ENCODE measurements around the gene RAI1.

The RAI1 gene

GRCh38 chr17:17664064-17664452, 17.2 kb upstream of the RAI1 start:
- Histone ChIP-seq H3K27ac (ENCODE audit: low read length) (no peak overlapping the region), H3K9me3 (ENCODE audit: control insufficient read depth, insufficient read depth, low read length) (no peaks in the 10 kb centered on the region), H3K27me3 (ENCODE audit: control insufficient read depth, insufficient read depth, low read length) (no peaks in the 10 kb centered on the region), H3K4me1 (ENCODE audit: control insufficient read depth, insufficient read depth, low read length) (peaks cover 3% of the 10 kb centered on the region; the same call in 1 of the 2 replicates), H3K36me3 (ENCODE audit: control insufficient read depth, insufficient read depth, low read length) (no peaks in the 10 kb centered on the region), H3K4me3 (ENCODE audit: low read length) (no peak overlapping the region)
- DNase-seq (ENCODE audit: low read depth, low spot score): no peak
- WGBS (ENCODE audit: insufficient coverage, insufficient read length): no CpG with 5 or more reads among the region's 4 CpGs

GRCh38 chr17:17665255-17665654, 16.0 kb upstream of the RAI1 start:
- no peak for DNase-seq (ENCODE audit: low read depth, low spot score)
- WGBS (ENCODE audit: insufficient coverage, insufficient read length): no CpG with 5 or more reads among the region's 6 CpGs

GRCh38 chr17:17666111-17666714, 15.0 kb upstream of the RAI1 start:
- no CpG with 5 or more reads among the region's 13 CpGs for WGBS (ENCODE audit: insufficient coverage, insufficient read length)
- peaks cover 3% of the 10 kb centered on the region; the same call in 1 of the 2 replicates for H3K4me1 ChIP-seq (ENCODE audit: control insufficient read depth, insufficient read depth, low read length)
- H3K36me3 ChIP-seq (ENCODE audit: control insufficient read depth, insufficient read depth, low read length): no peaks in the 10 kb centered on the region
- DNase-seq (ENCODE audit: low read depth, low spot score): no peak
- H3K27ac ChIP-seq (ENCODE audit: low read length): no peak overlapping the region
- H3K4me3 ChIP-seq (ENCODE audit: low read length): no peak overlapping the region
- H3K27me3 ChIP-seq (ENCODE audit: control insufficient read depth, insufficient read depth, low read length): no peaks in the 10 kb centered on the region
- H3K9me3 ChIP-seq (ENCODE audit: control insufficient read depth, insufficient read depth, low read length): no peaks in the 10 kb centered on the region

More at GRCh38 chr17:17665255-17665654, 16.0 kb upstream of the RAI1 start:
- no peaks in the 10 kb centered on the region for H3K9me3 ChIP-seq (ENCODE audit: control insufficient read depth, insufficient read depth, low read length)
- H3K36me3 ChIP-seq (ENCODE audit: control insufficient read depth, insufficient read depth, low read length): no peaks in the 10 kb centered on the region
- H3K27me3 ChIP-seq (ENCODE audit: control insufficient read depth, insufficient read depth, low read length): no peaks in the 10 kb centered on the region
- peaks cover 3% of the 10 kb centered on the region; the same call in 1 of the 2 replicates for H3K4me1 ChIP-seq (ENCODE audit: control insufficient read depth, insufficient read depth, low read length)
- H3K27ac ChIP-seq (ENCODE audit: low read length): no peak overlapping the region
- no peak overlapping the region for H3K4me3 ChIP-seq (ENCODE audit: low read length)

- DNase-seq (ENCODE audit: low read depth, low spot score): no peak
- H3K9me3 ChIP-seq (ENCODE audit: control insufficient read depth, insufficient read depth, low read length): no peaks in the 10 kb centered on the region
- H3K4me1 ChIP-seq (ENCODE audit: control insufficient read depth, insufficient read depth, low read length): peaks cover 3% of the 10 kb centered on the region; the same call in 1 of the 2 replicates
- WGBS (ENCODE audit: insufficient coverage, insufficient read length): no CpG with 5 or more reads among the region's 2 CpGs
- no peaks in the 10 kb centered on the region for H3K27me3 ChIP-seq (ENCODE audit: control insufficient read depth, insufficient read depth, low read length)
- H3K36me3 ChIP-seq (ENCODE audit: control insufficient read depth, insufficient read depth, low read length): no peaks in the 10 kb centered on the region
- H3K27ac ChIP-seq (ENCODE audit: low read length): no peak overlapping the region
- no peak overlapping the region for H3K4me3 ChIP-seq (ENCODE audit: low read length)
Measured at GRCh38 chr17:17667231-17667630, 14.0 kb upstream of the RAI1 start.

GRCh38 chr17:17667947-17668346, 13.3 kb upstream of the RAI1 start:
- no peak overlapping the region for H3K4me3 ChIP-seq (ENCODE audit: low read length)
- H3K27ac ChIP-seq (ENCODE audit: low read length): no peak overlapping the region
- DNase-seq (ENCODE audit: low read depth, low spot score): no peak

GRCh38 chr17:17668358-17668757, 12.9 kb upstream of the RAI1 start:
- Histone ChIP-seq H3K9me3 (ENCODE audit: control insufficient read depth, insufficient read depth, low read length) (no peaks in the 10 kb centered on the region), H3K4me1 (ENCODE audit: control insufficient read depth, insufficient read depth, low read length) (no peaks in the 10 kb centered on the region), H3K27me3 (ENCODE audit: control insufficient read depth, insufficient read depth, low read length) (peaks cover 3% of the 10 kb centered on the region; the same call in 1 of the 2 replicates), H3K4me3 (ENCODE audit: low read length) (no peak overlapping the region), H3K27ac (ENCODE audit: low read length) (no peak overlapping the region), H3K36me3 (ENCODE audit: control insufficient read depth, insufficient read depth, low read length) (no peaks in the 10 kb centered on the region)
- WGBS (ENCODE audit: insufficient coverage, insufficient read length): no CpG with 5 or more reads among the region's 3 CpGs
- no peak for DNase-seq (ENCODE audit: low read depth, low spot score)

More at GRCh38 chr17:17667947-17668346, 13.3 kb upstream of the RAI1 start:
- WGBS (ENCODE audit: insufficient coverage, insufficient read length): no CpG with 5 or more reads among the region's 4 CpGs
- Histone ChIP-seq H3K36me3 (ENCODE audit: control insufficient read depth, insufficient read depth, low read length) (no peaks in the 10 kb centered on the region), H3K9me3 (ENCODE audit: control insufficient read depth, insufficient read depth, low read length) (no peaks in the 10 kb centered on the region), H3K27me3 (ENCODE audit: control insufficient read depth, insufficient read depth, low read length) (peaks cover 2% of the 10 kb centered on the region; the same call in 1 of the 2 replicates), H3K4me1 (ENCODE audit: control insufficient read depth, insufficient read depth, low read length) (peaks cover 3% of the 10 kb centered on the region; the same call in 1 of the 2 replicates)

- Histone ChIP-seq H3K27me3 (ENCODE audit: control insufficient read depth, insufficient read depth, low read length) (peaks cover 4% of the 10 kb centered on the region; the same call in 1 of the 2 replicates), H3K9me3 (ENCODE audit: control insufficient read depth, insufficient read depth, low read length) (no peaks in the 10 kb centered on the region), H3K4me3 (ENCODE audit: low read length) (no peak overlapping the region), H3K36me3 (ENCODE audit: control insufficient read depth, insufficient read depth, low read length) (no peaks in the 10 kb centered on the region), H3K27ac (ENCODE audit: low read length) (no peak overlapping the region), H3K4me1 (ENCODE audit: control insufficient read depth, insufficient read depth, low read length) (no peaks in the 10 kb centered on the region)
- no CpG with 5 or more reads among the region's 20 CpGs for WGBS (ENCODE audit: insufficient coverage, insufficient read length)
- DNase-seq (ENCODE audit: low read depth, low spot score): no peak
Measured at GRCh38 chr17:17668775-17669579, 12.3 kb upstream of the RAI1 start.

GRCh38 chr17:17669580-17670235, 11.6 kb upstream of the RAI1 start:
- Histone ChIP-seq H3K27ac (ENCODE audit: low read length) (no peak overlapping the region), H3K36me3 (ENCODE audit: control insufficient read depth, insufficient read depth, low read length) (no peaks in the 10 kb centered on the region), H3K4me1 (ENCODE audit: control insufficient read depth, insufficient read depth, low read length) (no peaks in the 10 kb centered on the region), H3K9me3 (ENCODE audit: control insufficient read depth, insufficient read depth, low read length) (no peaks in the 10 kb centered on the region), H3K27me3 (ENCODE audit: control insufficient read depth, insufficient read depth, low read length) (peaks cover 4% of the 10 kb centered on the region; the same call in 1 of the 2 replicates), H3K4me3 (ENCODE audit: low read length) (no peak overlapping the region)
- no CpG with 5 or more reads among the region's 6 CpGs for WGBS (ENCODE audit: insufficient coverage, insufficient read length)
- DNase-seq (ENCODE audit: low read depth, low spot score): no peak

- peaks cover 13% of the 10 kb centered on the region; the same call in 1 of the 2 replicates for H3K27me3 ChIP-seq (ENCODE audit: control insufficient read depth, insufficient read depth, low read length)
- no peaks in the 10 kb centered on the region for H3K9me3 ChIP-seq (ENCODE audit: control insufficient read depth, insufficient read depth, low read length)
- no peak overlapping the region for H3K4me3 ChIP-seq (ENCODE audit: low read length)
- no peak for DNase-seq (ENCODE audit: low read depth, low spot score)
- no CpG with 5 or more reads among the region's 16 CpGs for WGBS (ENCODE audit: insufficient coverage, insufficient read length)
- H3K36me3 ChIP-seq (ENCODE audit: control insufficient read depth, insufficient read depth, low read length): no peaks in the 10 kb centered on the region
- H3K27ac ChIP-seq (ENCODE audit: low read length): no peak overlapping the region
- no peaks in the 10 kb centered on the region for H3K4me1 ChIP-seq (ENCODE audit: control insufficient read depth, insufficient read depth, low read length)
Measured at GRCh38 chr17:17670701-17671305, 10.5 kb upstream of the RAI1 start.
